Measurements from ENCODE around the gene SCO1.

SCO1 gene

GRCh38 chr17:10653987-10654386, 43.3 kb downstream of the SCO1 start:
- no peaks in the 10 kb centered on the region for H3K9me3 Mint-ChIP-seq
- peak overlapping the region in 1 of 3 experiments; percentile 34 for H3K27ac Mint-ChIP-seq

GRCh38 chr17:10652984-10653659, 44.2 kb downstream of the SCO1 start:
- Mint-ChIP-seq H3K4me1 (peaks cover 36% of the 10 kb centered on the region), H3K9me3 (no peaks in the 10 kb centered on the region), H3K27ac (peak overlapping the region in 2 of 3 experiments; percentile 13 to 34), H3K4me3 (peak overlapping the region in 2 of 3 experiments; percentile 69 to 86), H3K27me3 (ENCODE audit: low read depth) (peaks cover 7% of the 10 kb centered on the region), H3K36me3 (ENCODE audit: low read depth) (no peaks in the 10 kb centered on the region)
- no peak for TF ChIP-seq CTCF (IDR thresholded peaks at IDR 0.05; ENCODE audit: unreplicated experiment in 3 of 3)

More at GRCh38 chr17:10653987-10654386, 43.3 kb downstream of the SCO1 start:
- H3K4me1 Mint-ChIP-seq, result peaks cover 34% of the 10 kb centered on the region
- H3K4me3 Mint-ChIP-seq, result peak overlapping the region; percentile 6 to 86 (median 69)
- no peaks in the 10 kb centered on the region for H3K36me3 Mint-ChIP-seq (ENCODE audit: low read depth)
- no peak for TF ChIP-seq CTCF (IDR thresholded peaks at IDR 0.05; ENCODE audit: unreplicated experiment in 3 of 3)
- peaks cover 7% of the 10 kb centered on the region for H3K27me3 Mint-ChIP-seq (ENCODE audit: low read depth)

GRCh38 chr17:10651927-10652326, 45.4 kb downstream of the SCO1 start:
- H3K27ac Mint-ChIP-seq, result no peak overlapping the region
- H3K36me3 Mint-ChIP-seq (ENCODE audit: low read depth), result no peaks in the 10 kb centered on the region
- H3K27me3 Mint-ChIP-seq (ENCODE audit: low read depth), result peaks cover 6% of the 10 kb centered on the region
- peak overlapping the region in 2 of 3 experiments; percentile 19 to 72 for H3K4me3 Mint-ChIP-seq
- no peak for TF ChIP-seq CTCF (IDR thresholded peaks at IDR 0.05; ENCODE audit: unreplicated experiment in 3 of 3)
- H3K4me1 Mint-ChIP-seq, result peaks cover 36% of the 10 kb centered on the region
- no peaks in the 10 kb centered on the region for H3K9me3 Mint-ChIP-seq

- Mint-ChIP-seq H3K36me3 (ENCODE audit: low read depth) (peaks cover 3% of the 10 kb centered on the region), H3K4me3 (peak overlapping the region in 1 of 3 experiments; percentile 23), H3K4me1 (peaks cover 41% of the 10 kb centered on the region), H3K27me3 (ENCODE audit: low read depth) (peaks cover 6% of the 10 kb centered on the region), H3K9me3 (no peaks in the 10 kb centered on the region), H3K27ac (no peak overlapping the region)
- TF ChIP-seq CTCF (IDR thresholded peaks at IDR 0.05; ENCODE audit: unreplicated experiment in 3 of 3), result no peak
Observed at GRCh38 chr17:10649602-10650001, 47.7 kb downstream of the SCO1 start.

GRCh38 chr17:10648956-10649355, 48.4 kb downstream of the SCO1 start:
- no peak overlapping the region for H3K27ac Mint-ChIP-seq
- H3K4me3 Mint-ChIP-seq, result peak overlapping the region in 1 of 3 experiments; percentile 41
- H3K36me3 Mint-ChIP-seq (ENCODE audit: low read depth), result peaks cover 7% of the 10 kb centered on the region
- H3K27me3 Mint-ChIP-seq (ENCODE audit: low read depth), result peaks cover 3% of the 10 kb centered on the region
- H3K9me3 Mint-ChIP-seq, result no peaks in the 10 kb centered on the region
- TF ChIP-seq CTCF (IDR thresholded peaks at IDR 0.05; ENCODE audit: unreplicated experiment in 3 of 3), result no peak
- peaks cover 43% of the 10 kb centered on the region for H3K4me1 Mint-ChIP-seq

- Mint-ChIP-seq H3K27ac (no peak overlapping the region), H3K27me3 (ENCODE audit: low read depth) (peaks cover 3% of the 10 kb centered on the region), H3K36me3 (ENCODE audit: low read depth) (peaks cover 8% of the 10 kb centered on the region), H3K9me3 (no peaks in the 10 kb centered on the region), H3K4me1 (peaks cover 38% of the 10 kb centered on the region), H3K4me3 (no peak overlapping the region)
- no peak for TF ChIP-seq CTCF (IDR thresholded peaks at IDR 0.05; ENCODE audit: unreplicated experiment in 3 of 3)
Observed at GRCh38 chr17:10648381-10648780, 49.0 kb downstream of the SCO1 start.

Measured in nephron (organoid).